ENCODE data around the gene WHRN.

The WHRN gene

DNA sequence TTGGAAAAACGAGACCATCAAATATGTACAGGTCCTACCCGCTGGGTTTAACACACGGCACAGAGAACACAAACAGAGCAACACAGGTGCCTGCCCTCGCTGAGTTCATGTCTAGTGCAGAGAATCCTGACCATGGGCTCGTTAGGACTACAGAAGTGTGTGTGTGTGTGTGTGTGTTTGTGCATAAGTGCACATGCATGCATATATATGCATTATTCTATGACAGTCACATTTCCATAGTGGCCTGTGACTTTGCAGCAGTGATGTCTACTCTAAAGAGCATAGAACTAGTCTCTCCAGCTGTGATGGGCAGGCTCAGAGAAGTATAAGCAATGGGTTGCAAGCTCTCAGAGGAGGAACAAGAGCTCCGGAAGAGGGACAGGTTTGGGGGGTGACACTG lies 147.9 kb downstream of the WHRN start:
- Mint-ChIP-seq H3K36me3 (ENCODE audit: low read depth) (peaks cover 30% of the 10 kb centered on the region), H3K9me3 (no peaks in the 10 kb centered on the region), H3K4me1 (no peaks in the 10 kb centered on the region), H3K4me3 (no peak overlapping the region), H3K27me3 (ENCODE audit: low read depth, poor library complexity) (no peaks in the 10 kb centered on the region), H3K27ac (no peak overlapping the region)
- TF ChIP-seq, protein P1, sequence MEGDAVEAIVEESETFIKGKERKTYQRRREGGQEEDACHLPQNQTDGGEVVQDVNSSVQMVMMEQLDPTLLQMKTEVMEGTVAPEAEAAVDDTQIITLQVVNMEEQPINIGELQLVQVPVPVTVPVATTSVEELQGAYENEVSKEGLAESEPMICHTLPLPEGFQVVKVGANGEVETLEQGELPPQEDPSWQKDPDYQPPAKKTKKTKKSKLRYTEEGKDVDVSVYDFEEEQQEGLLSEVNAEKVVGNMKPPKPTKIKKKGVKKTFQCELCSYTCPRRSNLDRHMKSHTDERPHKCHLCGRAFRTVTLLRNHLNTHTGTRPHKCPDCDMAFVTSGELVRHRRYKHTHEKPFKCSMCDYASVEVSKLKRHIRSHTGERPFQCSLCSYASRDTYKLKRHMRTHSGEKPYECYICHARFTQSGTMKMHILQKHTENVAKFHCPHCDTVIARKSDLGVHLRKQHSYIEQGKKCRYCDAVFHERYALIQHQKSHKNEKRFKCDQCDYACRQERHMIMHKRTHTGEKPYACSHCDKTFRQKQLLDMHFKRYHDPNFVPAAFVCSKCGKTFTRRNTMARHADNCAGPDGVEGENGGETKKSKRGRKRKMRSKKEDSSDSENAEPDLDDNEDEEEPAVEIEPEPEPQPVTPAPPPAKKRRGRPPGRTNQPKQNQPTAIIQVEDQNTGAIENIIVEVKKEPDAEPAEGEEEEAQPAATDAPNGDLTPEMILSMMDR (IDR thresholded peaks at IDR 0.05) = no peak
- DNase-seq = no peak

DNA sequence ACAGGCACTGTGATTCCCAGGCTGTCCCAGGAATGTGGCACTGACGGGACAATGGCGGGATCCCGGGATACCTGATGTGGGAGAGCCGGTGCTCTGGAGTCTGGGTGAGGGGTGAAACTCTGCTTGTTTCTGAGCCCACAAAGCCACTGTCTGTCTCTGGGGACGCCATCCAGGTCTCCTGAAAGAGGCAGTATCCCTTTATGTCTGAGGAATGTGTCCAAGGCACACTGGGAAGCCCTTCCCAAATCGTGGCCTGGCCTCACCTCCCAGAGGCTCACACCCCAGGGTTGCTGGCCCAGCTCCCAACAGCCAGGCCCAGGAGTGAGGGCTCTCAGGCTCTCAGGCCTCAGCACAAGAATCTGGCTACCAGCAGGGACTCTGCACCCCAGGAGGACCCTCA lies 148.5 kb downstream of the WHRN start:
- no peak for DNase-seq
- no peaks in the 10 kb centered on the region for H3K27me3 Mint-ChIP-seq (ENCODE audit: low read depth, poor library complexity)
- H3K4me1 Mint-ChIP-seq = no peaks in the 10 kb centered on the region
- no peak overlapping the region for H3K27ac Mint-ChIP-seq
- H3K36me3 Mint-ChIP-seq (ENCODE audit: low read depth) = peaks cover 34% of the 10 kb centered on the region
- no peak overlapping the region for H3K4me3 Mint-ChIP-seq
- TF ChIP-seq, protein P1 (IDR thresholded peaks at IDR 0.05) = no peak
- no peaks in the 10 kb centered on the region for H3K9me3 Mint-ChIP-seq

DNA sequence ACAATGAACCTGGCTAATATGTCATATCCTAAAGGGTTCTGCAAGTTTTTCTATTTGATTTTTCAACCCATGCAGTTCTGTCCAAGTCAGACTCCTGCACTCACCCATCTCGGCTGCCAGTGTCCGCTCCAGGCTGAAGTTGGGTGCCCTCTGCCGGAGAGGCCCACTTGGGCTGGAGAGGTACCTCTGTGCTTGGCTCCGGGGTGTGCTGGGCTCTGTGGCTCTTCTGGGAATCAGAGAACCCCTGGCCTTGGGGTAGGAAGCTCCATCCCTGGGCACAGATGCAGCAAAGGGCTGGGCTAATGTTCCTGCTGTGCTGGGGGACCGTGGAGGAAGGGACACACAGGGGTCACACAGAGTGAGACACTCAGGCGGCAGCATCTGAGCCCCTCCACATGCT lies 149.5 kb downstream of the WHRN start:
- TF ChIP-seq, protein P1 (IDR thresholded peaks at IDR 0.05) = no peak
- Mint-ChIP-seq H3K9me3 (no peaks in the 10 kb centered on the region), H3K27me3 (ENCODE audit: low read depth, poor library complexity) (no peaks in the 10 kb centered on the region), H3K4me1 (no peaks in the 10 kb centered on the region), H3K4me3 (no peak overlapping the region), H3K36me3 (ENCODE audit: low read depth) (peaks cover 32% of the 10 kb centered on the region), H3K27ac (no peak overlapping the region)
- DNase-seq = no peak

All from nephron progenitor cell (in vitro differentiated cells).